ENCODE results near the gene HOMER2. TPM values are rescaled to one million over a fixed set of nuclear protein-coding genes. Genes with fewer than 3 reads are reported as not detected.

HOMER2 gene
- total RNA-seq, 1 donor from 2014 or later = 16.4 TPM

GRCh38 chr15:82849556-82850512 is 102.7 kb downstream of the HOMER2 start:
- peak; percentile 66 for TF ChIP-seq CTCF (IDR thresholded peaks at IDR 0.05)
- Histone ChIP-seq H3K27ac (no peak overlapping the region), H3K27me3 (no peaks in the 10 kb centered on the region), H3K9me3 (no peaks in the 10 kb centered on the region), H3K36me3 (no peaks in the 10 kb centered on the region), H3K4me1 (peaks cover 4% of the 10 kb centered on the region), H3K4me3 (no peak overlapping the region)
- peak; percentile 87 for DNase-seq
- intact Hi-C loops (cut with DNase I) = no loop called here
- peak; percentile 95 for ATAC-seq

- H3K36me3 ChIP-seq = no peaks in the 10 kb centered on the region
Observed at GRCh38 chr15:82848241-82848993, 104.1 kb downstream of the HOMER2 start.

GRCh38 chr15:82847703-82848102 is 104.8 kb downstream of the HOMER2 start:
- H3K27me3 ChIP-seq = no peaks in the 10 kb centered on the region
- no peak for TF ChIP-seq CTCF (IDR thresholded peaks at IDR 0.05)
- no peak for DNase-seq
- no peak overlapping the region for H3K27ac ChIP-seq
- no peaks in the 10 kb centered on the region for H3K9me3 ChIP-seq
- intact Hi-C loops (cut with DNase I) = no loop called here
- no peaks in the 10 kb centered on the region for H3K36me3 ChIP-seq
- H3K4me1 ChIP-seq = peaks cover 4% of the 10 kb centered on the region
- ATAC-seq = no peak
- no peak overlapping the region for H3K4me3 ChIP-seq

More at GRCh38 chr15:82848241-82848993, 104.1 kb downstream of the HOMER2 start:
- Histone ChIP-seq H3K4me3 (no peak overlapping the region), H3K27me3 (no peaks in the 10 kb centered on the region), H3K27ac (no peak overlapping the region), H3K9me3 (no peaks in the 10 kb centered on the region), H3K4me1 (peaks cover 4% of the 10 kb centered on the region)
- no peak for TF ChIP-seq CTCF (IDR thresholded peaks at IDR 0.05)
- no peak for DNase-seq
- no peak for ATAC-seq
- intact Hi-C loops (cut with DNase I) = no loop called here

GRCh38 chr15:82846621-82847020 is 105.9 kb downstream of the HOMER2 start:
- Histone ChIP-seq H3K4me1 (peaks cover 4% of the 10 kb centered on the region), H3K27me3 (no peaks in the 10 kb centered on the region), H3K36me3 (no peaks in the 10 kb centered on the region), H3K27ac (no peak overlapping the region), H3K9me3 (no peaks in the 10 kb centered on the region), H3K4me3 (no peak overlapping the region)
- TF ChIP-seq CTCF (IDR thresholded peaks at IDR 0.05) = no peak
- ATAC-seq (no peak), DNase-seq (no peak)
- intact Hi-C loops (cut with DNase I) = no loop called here

GRCh38 chr15:82845686-82846085 is 106.8 kb downstream of the HOMER2 start:
- intact Hi-C loops (cut with DNase I) = no loop called here
- no peaks in the 10 kb centered on the region for H3K9me3 ChIP-seq

More at GRCh38 chr15:82845686-82846085, 106.8 kb downstream of the HOMER2 start:
- H3K4me1 ChIP-seq = peaks cover 4% of the 10 kb centered on the region
- no peak overlapping the region for H3K4me3 ChIP-seq
- TF ChIP-seq CTCF (IDR thresholded peaks at IDR 0.05) = no peak
- DNase-seq (no peak), ATAC-seq (no peak)
- no peaks in the 10 kb centered on the region for H3K36me3 ChIP-seq
- no peaks in the 10 kb centered on the region for H3K27me3 ChIP-seq
- H3K27ac ChIP-seq = no peak overlapping the region

All from upper lobe of right lung (tissue), 1 donor.